Measurements from ENCODE around the gene CACNA1S. TPM values are rescaled to one million over a fixed set of nuclear protein-coding genes. Genes with fewer than 3 reads are reported as not detected.

Gene CACNA1S
- total and polyA plus RNA-seq, 2 of the 8 experiments (the other 6 are each of a cell fraction or from before 2014, with no cell fraction given), result 0.06 TPM; not detected in 1

- TF ChIP-seq RXRA (IDR thresholded peaks at IDR 0.05; ENCODE audit: insufficient read depth, low read depth, low read length), result no peak
- no peak for TF ChIP-seq BRCA1 (IDR thresholded peaks at IDR 0.05; ENCODE audit: low read depth, low read length)
Measured at GRCh38 chr1:201019321-201019977, 92.8 kb downstream of the CACNA1S start (continued).

All from H1 (cell line).